ENCODE measurements around the gene ADGRL3.
"Not testable (repeated sequence)": the region's sequence is repeated elsewhere in the genome, so short reads cannot be mapped to it uniquely, and the experiment has no call there.

Gene ADGRL3

GRCh38 chr4:61851126-61851525 is 651.0 kb downstream of the ADGRL3 start:
- DNase-seq = no peak

- DNase-seq = not testable (repeated sequence)
These were observed 652.0 kb downstream of the ADGRL3 start for GRCh38 chr4:61852105-61852504.

GRCh38 chr4:61853041-61853440 is 652.9 kb downstream of the ADGRL3 start:
- DNase-seq = no peak

GRCh38 chr4:61860376-61860775 is 660.2 kb downstream of the ADGRL3 start:
- DNase-seq = no peak

GRCh38 chr4:61864286-61864685 is 664.2 kb downstream of the ADGRL3 start:
- DNase-seq = no peak

- DNase-seq = no peak
These were observed 666.4 kb downstream of the ADGRL3 start for GRCh38 chr4:61866378-61867030.

- no peak for DNase-seq
These were observed 672.9 kb downstream of the ADGRL3 start for GRCh38 chr4:61872983-61873382.

- no peak for DNase-seq
These were observed 677.1 kb downstream of the ADGRL3 start for GRCh38 chr4:61877266-61877665.

GRCh38 chr4:61877893-61878292 is 677.8 kb downstream of the ADGRL3 start:
- DNase-seq = no peak

GRCh38 chr4:61882381-61882780 is 682.3 kb downstream of the ADGRL3 start:
- no peak for DNase-seq

- DNase-seq = no peak
These were observed 686.0 kb downstream of the ADGRL3 start for GRCh38 chr4:61886131-61886530.

- no peak for DNase-seq
These were observed 689.0 kb downstream of the ADGRL3 start for GRCh38 chr4:61889117-61889516.

- no peak for DNase-seq
These were observed 690.2 kb downstream of the ADGRL3 start for GRCh38 chr4:61890321-61890720.

- no peak for DNase-seq
These were observed 691.8 kb downstream of the ADGRL3 start for GRCh38 chr4:61891953-61892352.

GRCh38 chr4:61896634-61897033 is 696.5 kb downstream of the ADGRL3 start:
- no peak for DNase-seq

GRCh38 chr4:61909031-61909430 is 708.9 kb downstream of the ADGRL3 start:
- no peak for DNase-seq

GRCh38 chr4:61911313-61911756 is 711.2 kb downstream of the ADGRL3 start:
- DNase-seq = no peak

- no peak for DNase-seq
These were observed 713.5 kb downstream of the ADGRL3 start for GRCh38 chr4:61913619-61914018.

GRCh38 chr4:61915501-61915900 is 715.4 kb downstream of the ADGRL3 start:
- DNase-seq = no peak

- no peak for DNase-seq
These were observed 718.4 kb downstream of the ADGRL3 start for GRCh38 chr4:61918507-61918906.

GRCh38 chr4:61918987-61919386 is 718.9 kb downstream of the ADGRL3 start:
- DNase-seq = no peak

GRCh38 chr4:61919561-61919960 is 719.4 kb downstream of the ADGRL3 start:
- no peak for DNase-seq

- no peak for DNase-seq
These were observed 721.8 kb downstream of the ADGRL3 start for GRCh38 chr4:61921920-61922319.

- no peak for DNase-seq
These were observed 722.6 kb downstream of the ADGRL3 start for GRCh38 chr4:61922766-61923165.

GRCh38 chr4:61923179-61923578 is 723.1 kb downstream of the ADGRL3 start:
- no peak for DNase-seq

All from activated effector memory CD4-positive, alpha-beta T cell treated with anti-CD3 and anti-CD28 coated beads, Interleukin-2, amount 50 U/mL, for 16 hours (primary cell).